NK-92 (cell line): ENCODE results near the gene PTGDS.

Experiments
- DNase-seq: peaks from one replicate; lab custom pipeline; 2025; ENCODE audit not compliant: unreplicated experiment; lab: John Stamatoyannopoulos, UW

The PTGDS gene

GRCh38 chr9:137007108-137007815, 30.0 kb downstream of the PTGDS start:
- no peak for DNase-seq

GRCh38 chr9:137007816-137008270, 30.5 kb downstream of the PTGDS start:
- no peak for DNase-seq

- DNase-seq, result no peak
Measured at GRCh38 chr9:137008312-137008711, 31.0 kb downstream of the PTGDS start.

GRCh38 chr9:137009217-137009616, 31.9 kb downstream of the PTGDS start:
- no peak for DNase-seq

GRCh38 chr9:137009938-137010732, 32.8 kb downstream of the PTGDS start:
- no peak for DNase-seq

GRCh38 chr9:137011156-137011555, 33.9 kb downstream of the PTGDS start:
- no peak for DNase-seq

GRCh38 chr9:137011907-137012675, 34.8 kb downstream of the PTGDS start:
- no peak for DNase-seq

GRCh38 chr9:137012694-137013570, 35.6 kb downstream of the PTGDS start:
- no peak for DNase-seq

GRCh38 chr9:137013571-137013940, 36.3 kb downstream of the PTGDS start:
- no peak for DNase-seq

GRCh38 chr9:137014166-137014565, 36.9 kb downstream of the PTGDS start:
- no peak for DNase-seq

GRCh38 chr9:137014776-137015539, 37.7 kb downstream of the PTGDS start:
- no peak for DNase-seq

- DNase-seq, result no peak
Measured at GRCh38 chr9:137015540-137015930, 38.2 kb downstream of the PTGDS start.

- no peak for DNase-seq
Measured at GRCh38 chr9:137015976-137016375, 38.7 kb downstream of the PTGDS start.

GRCh38 chr9:137016436-137016835, 39.1 kb downstream of the PTGDS start:
- no peak for DNase-seq

- DNase-seq, result no peak
Measured at GRCh38 chr9:137017071-137017470, 39.8 kb downstream of the PTGDS start.

- no peak for DNase-seq
Measured at GRCh38 chr9:137017791-137018497, 40.6 kb downstream of the PTGDS start.

- DNase-seq, result no peak
Measured at GRCh38 chr9:137018761-137019559, 41.7 kb downstream of the PTGDS start.

GRCh38 chr9:137019891-137020683, 42.8 kb downstream of the PTGDS start:
- no peak for DNase-seq
